Activated CD4-positive, alpha-beta T cell treated with anti-CD3 and anti-CD28 coated beads for 48 hours (primary cell): ENCODE measurements around the gene TMEM91.
"Not testable (repeated sequence)": the region's sequence is repeated elsewhere in the genome, so short reads cannot be mapped to it uniquely, and the experiment has no call there.

Experiments
- DNase-seq: peaks from one replicate; pipeline ENCODE4 v3.0.0-alpha.2; 2020

Gene TMEM91

GRCh38 chr19:41376241-41376997 is at the start of gene TMEM91:
Gene TMEM91, plus strand, starts transcription at chr19:41376533. Its CDS starts 1,777 bp downstream, at chr19:41378310.
- no peak for DNase-seq

- peak; percentile 32 for DNase-seq
Observed at GRCh38 chr19:41327076-41327575, 49.2 kb upstream of the TMEM91 start.

GRCh38 chr19:41327576-41328156 is 48.7 kb upstream of the TMEM91 start:
- DNase-seq, result peak; percentile 90

- DNase-seq, result peak; percentile 75
Observed at GRCh38 chr19:41328157-41328841, 48.0 kb upstream of the TMEM91 start.

GRCh38 chr19:41328842-41329225 is 47.5 kb upstream of the TMEM91 start:
- no peak for DNase-seq

GRCh38 chr19:41330481-41330880 is 45.9 kb upstream of the TMEM91 start:
- no peak for DNase-seq

GRCh38 chr19:41330946-41331678 is 45.2 kb upstream of the TMEM91 start:
- DNase-seq, result no peak

GRCh38 chr19:41332000-41332399 is 44.3 kb upstream of the TMEM91 start:
- DNase-seq, result no peak

GRCh38 chr19:41332468-41332867 is 43.9 kb upstream of the TMEM91 start:
- DNase-seq, result no peak

GRCh38 chr19:41334793-41335192 is 41.5 kb upstream of the TMEM91 start:
- no peak for DNase-seq

- DNase-seq, result no peak
Observed at GRCh38 chr19:41335467-41335866, 40.9 kb upstream of the TMEM91 start.

GRCh38 chr19:41339936-41340335 is 36.4 kb upstream of the TMEM91 start:
- DNase-seq, result no peak

GRCh38 chr19:41341669-41342490 is 34.5 kb upstream of the TMEM91 start:
- no peak for DNase-seq

- no peak for DNase-seq
Observed at GRCh38 chr19:41344162-41344561, 32.2 kb upstream of the TMEM91 start.

GRCh38 chr19:41346916-41347315 is 29.4 kb upstream of the TMEM91 start:
- DNase-seq, result not testable (repeated sequence)

GRCh38 chr19:41350735-41351338 is 25.5 kb upstream of the TMEM91 start:
- no peak for DNase-seq

GRCh38 chr19:41351339-41352245 is 24.7 kb upstream of the TMEM91 start:
- DNase-seq, result peak; percentile 86

GRCh38 chr19:41352279-41352608 is 24.1 kb upstream of the TMEM91 start:
- no peak for DNase-seq

GRCh38 chr19:41352609-41353465 is 23.5 kb upstream of the TMEM91 start:
- peak; percentile 84 for DNase-seq
